HG02852 (cell line): ENCODE measurements around the gene CLBA1.

Experiments used
- ATAC-seq: cut with Tn5 transposase; IDR thresholded peaks from one replicate; pipeline ENCODE4 v1.9.1; 2021; ENCODE audit warnings: mild to moderate bottlenecking, moderate library complexity; ENCODE audit not compliant: unreplicated experiment

Gene CLBA1

GRCh38 chr14:104968541-104969401 lies 16.8 kb upstream of the CLBA1 start:
- ATAC-seq: no peak

GRCh38 chr14:104969741-104970230 lies 15.8 kb upstream of the CLBA1 start:
- no peak for ATAC-seq

GRCh38 chr14:104970231-104971068 lies 15.1 kb upstream of the CLBA1 start:
- ATAC-seq: no peak

- ATAC-seq: no peak
Measured at GRCh38 chr14:104971447-104972240, 13.9 kb upstream of the CLBA1 start.

- no peak for ATAC-seq
Measured at GRCh38 chr14:104972301-104973134, 13.1 kb upstream of the CLBA1 start.

- ATAC-seq: no peak
Measured at GRCh38 chr14:104973135-104973384, 12.5 kb upstream of the CLBA1 start.

- no peak for ATAC-seq
Measured at GRCh38 chr14:104973385-104974145, 12.0 kb upstream of the CLBA1 start.

- no peak for ATAC-seq
Measured at GRCh38 chr14:104974146-104974541, 11.4 kb upstream of the CLBA1 start.

GRCh38 chr14:104974665-104975390 lies 10.8 kb upstream of the CLBA1 start:
- no peak for ATAC-seq

- ATAC-seq: no peak
Measured at GRCh38 chr14:104975481-104976197, 9.9 kb upstream of the CLBA1 start.

GRCh38 chr14:104976198-104977007 lies 9.2 kb upstream of the CLBA1 start:
- no peak for ATAC-seq

- ATAC-seq: no peak
Measured at GRCh38 chr14:104977008-104977680, 8.4 kb upstream of the CLBA1 start.

GRCh38 chr14:104977681-104978653 lies 7.6 kb upstream of the CLBA1 start, which contains the start of gene AHNAK2:
TSS of gene AHNAK2 (minus strand) at chr14:104978374. CDS start at chr14:104978237, 137 bp downstream.
- no peak for ATAC-seq

GRCh38 chr14:104978746-104979691 lies 6.6 kb upstream of the CLBA1 start:
- ATAC-seq: no peak
